Sigmoid colon (tissue), 7 donors: ENCODE measurements around the gene ZNF619. TPM values are rescaled to one million over a fixed set of nuclear protein-coding genes. Genes with fewer than 3 reads are reported as not detected.
A peak's percentile ranks its signal among the peaks of the same experiment; 100 is the strongest.

Experiments used
- DNase-seq: peaks from one replicate; pipeline ENCODE4 v3.0.0-alpha.2; 2019
- H3K27ac ChIP-seq, 4 donors: fragments of 200-600 bp; sonication (generic); one replicate each; pipeline ENCODE4 v1.5.1; 2016 to 2019; ENCODE audit warnings: mild to moderate bottlenecking in 1 of 4
- H3K27me3 ChIP-seq, 3 donors: fragments of 200-600 bp; sonication (generic); one replicate each; pipeline ENCODE4 v1.5.1; 2019; ENCODE audit warnings: mild to moderate bottlenecking in 1 of 3
- H3K36me3 ChIP-seq, 4 donors: fragments of 200-600 bp; sonication (generic); one replicate each; pipeline ENCODE4 v1.5.1; 2016 to 2019
- H3K4me1 ChIP-seq, 4 donors: fragments of 200-600 bp; sonication (generic); one replicate each; pipeline ENCODE4 v1.5.1; 2017 to 2019
- H3K4me3 ChIP-seq, 4 donors: fragments of 200-600 bp; sonication (generic); one replicate each; pipeline ENCODE4 v1.5.1; 2017 to 2019; ENCODE audit warnings: mild to moderate bottlenecking in 2 of 4, moderate library complexity in 1 of 4
- H3K9me3 ChIP-seq, 4 donors: fragments of 200-600 bp in 3 of 4; sonication (generic) in 3 of 4; one replicate each; pipeline versions ENCODE4 v1.5.1 to v1.6.1; 2013 to 2019
- EP300 ChIP-seq, 4 donors: sonication (generic); formaldehyde crosslinking; IDR thresholded peaks; one replicate each; pipeline ENCODE4 v1.6.1; 2017; ENCODE audit warnings: antibody characterized with exemption in 4 of 4
- POLR2A ChIP-seq, 2 donors: fragments of 450-650 bp; IDR thresholded peaks; one replicate each; pipeline ENCODE4 v1.6.1; 2016; ENCODE audit warnings: antibody characterized with exemption in 2 of 2, mild to moderate bottlenecking in 2 of 2, moderate library complexity in 2 of 2
- POLR2AphosphoS5 ChIP-seq, 4 donors: sonication (generic); formaldehyde crosslinking; IDR thresholded peaks; one replicate each; pipeline ENCODE4 v1.6.1; 2017; ENCODE audit warnings: antibody characterized with exemption in 4 of 4
- WGBS, 2 donors: extraction: QIAGEN DNeasy Blood & Tissue Kit; methylation state at CpG; one replicate each; pipeline ENCODE4 v1.1.7; 2013; 5-methylcytosine and 5-hydroxymethylcytosine counted together
- intact Hi-C: fragments of 100-400 bp; cut with DNase I; formaldehyde crosslinking; loops from one replicate; pipeline ENCODE4 v1.15.1; 2023
- polyA plus RNA-seq, 3 donors: library from polyadenylated mRNA; stranded (reverse); fragments of 200-250 nt; gene quantifications; one replicate each; pipeline ENCODE4 v1.2.3, GENCODE V29; 2013
- total RNA-seq, 4 donors: library from RNA; depleted of rRNA; stranded (reverse); fragments of >200 nt; gene quantifications; one replicate each; pipeline ENCODE4 v1.1.0, GENCODE V29; 2016
- TF ChIP-seq, protein P1 (sequence below), 4 experiments: fragments of 450-650 bp in 3 of 4; fragments of 200-600 bp in 1 of 4; IDR thresholded peaks; one replicate each; pipeline ENCODE4 v1.5.1; 2016 to 2019; ENCODE audit warnings: antibody characterized with exemption in 4 of 4, mild to moderate bottlenecking in 3 of 4, moderate library complexity in 2 of 4
- donor health status: healthy with polysubstance abuse.
- donor health status: Bipolar disorder and iron deficiency.
- donor health status: healthy.

Gene ZNF619
- total and polyA plus RNA-seq, 7 donors, result 1.2 to 5.1 (median 3.4) TPM

DNA sequence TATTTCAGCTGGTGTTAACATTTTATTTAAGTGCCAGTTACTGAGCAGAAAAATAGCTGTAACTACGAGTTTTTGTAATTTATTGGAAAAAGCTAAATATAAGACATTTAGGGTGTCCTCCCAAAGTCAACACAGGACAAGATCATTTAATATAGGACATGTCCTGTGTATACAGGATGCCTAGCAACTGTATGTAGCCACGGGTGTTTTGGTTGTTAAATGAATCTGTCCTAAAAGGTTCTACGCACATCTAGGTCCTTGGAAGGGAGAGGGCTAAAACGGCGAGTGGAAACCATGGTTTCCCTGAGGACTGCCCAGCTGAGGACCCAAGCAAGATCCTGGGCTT lies 47.3 kb downstream of the ZNF619 start:
- peak overlapping the region; percentile 79 to 91 (median 86) for H3K27ac ChIP-seq
- H3K4me1 ChIP-seq, result peaks cover 0 to 24% (median 10%) of the 10 kb centered on the region in 4 donors
- no peak for TF ChIP-seq POLR2AphosphoS5 (IDR thresholded peaks at IDR 0.05)
- no peak for TF ChIP-seq EP300 (IDR thresholded peaks at IDR 0.05)
- TF ChIP-seq POLR2A (IDR thresholded peaks at IDR 0.05), result no peak
- TF ChIP-seq, protein P1, sequence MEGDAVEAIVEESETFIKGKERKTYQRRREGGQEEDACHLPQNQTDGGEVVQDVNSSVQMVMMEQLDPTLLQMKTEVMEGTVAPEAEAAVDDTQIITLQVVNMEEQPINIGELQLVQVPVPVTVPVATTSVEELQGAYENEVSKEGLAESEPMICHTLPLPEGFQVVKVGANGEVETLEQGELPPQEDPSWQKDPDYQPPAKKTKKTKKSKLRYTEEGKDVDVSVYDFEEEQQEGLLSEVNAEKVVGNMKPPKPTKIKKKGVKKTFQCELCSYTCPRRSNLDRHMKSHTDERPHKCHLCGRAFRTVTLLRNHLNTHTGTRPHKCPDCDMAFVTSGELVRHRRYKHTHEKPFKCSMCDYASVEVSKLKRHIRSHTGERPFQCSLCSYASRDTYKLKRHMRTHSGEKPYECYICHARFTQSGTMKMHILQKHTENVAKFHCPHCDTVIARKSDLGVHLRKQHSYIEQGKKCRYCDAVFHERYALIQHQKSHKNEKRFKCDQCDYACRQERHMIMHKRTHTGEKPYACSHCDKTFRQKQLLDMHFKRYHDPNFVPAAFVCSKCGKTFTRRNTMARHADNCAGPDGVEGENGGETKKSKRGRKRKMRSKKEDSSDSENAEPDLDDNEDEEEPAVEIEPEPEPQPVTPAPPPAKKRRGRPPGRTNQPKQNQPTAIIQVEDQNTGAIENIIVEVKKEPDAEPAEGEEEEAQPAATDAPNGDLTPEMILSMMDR (IDR thresholded peaks at IDR 0.05), result no peak
- intact Hi-C loops, result loop anchor here (2.0 to 5.0 kb wide), 3 partner anchors 17 to 213 kb away; partner anchors contain the start of genes RPL14 and ZNF620
- H3K36me3 ChIP-seq, result peaks cover 0 to 25% (median 5%) of the 10 kb centered on the region in 4 donors
- H3K9me3 ChIP-seq, result no peaks in the 10 kb centered on the region
- WGBS, 2 donors, result 6 to 25% methylated on average over 5 of the region's 5 CpGs
- H3K27me3 ChIP-seq, result no peaks in the 10 kb centered on the region
- H3K4me3 ChIP-seq, result peak overlapping the region; percentile 64 to 88 (median 71)
- no peak for DNase-seq

DNA sequence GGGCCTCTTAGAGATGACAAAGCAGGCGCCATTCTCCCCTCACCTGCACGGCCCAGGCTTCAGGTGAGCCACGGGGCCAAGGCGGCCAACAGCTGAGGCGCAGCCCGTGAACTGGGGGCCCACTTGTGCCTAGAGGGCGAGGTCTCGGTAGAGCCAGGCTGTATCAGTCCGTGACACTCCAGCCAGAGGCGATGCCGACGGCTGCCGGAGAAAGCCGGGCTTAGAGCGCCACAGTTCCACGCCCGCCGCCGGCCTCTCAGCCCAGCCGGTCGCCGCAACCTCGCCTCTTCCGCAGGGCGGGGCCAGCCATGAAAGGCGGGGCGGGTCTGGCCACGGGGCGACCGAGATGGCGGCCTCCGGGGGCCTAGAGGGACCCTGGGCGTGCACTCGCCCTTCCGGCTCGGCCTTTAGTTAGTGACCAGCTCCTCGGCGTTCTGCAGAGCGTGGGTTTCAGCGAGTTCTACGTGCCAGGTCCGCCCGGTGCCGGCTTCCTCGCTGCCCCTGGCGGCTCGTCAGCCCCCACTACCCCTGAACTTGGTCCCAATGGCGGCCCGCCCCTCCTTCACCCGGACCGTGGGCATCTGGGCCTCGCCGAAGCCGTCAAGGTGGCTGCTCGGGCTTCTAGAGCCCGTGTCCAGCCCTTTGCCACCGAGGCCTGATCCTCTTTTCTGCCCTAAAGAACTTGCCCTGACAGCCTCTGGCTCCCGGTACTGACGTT lies 47.8 kb downstream of the ZNF619 start, which contains the start of gene ZNF621:
Gene ZNF621, plus strand, starts transcription at position 393 of the 718 bp plus-strand sequence. CDS start 881 bp downstream, outside the sequence.
- Histone ChIP-seq H3K36me3 (peaks cover 2 to 30% (median 7%) of the 10 kb centered on the region in 4 donors), H3K4me3 (peak within 1 kb of the TSS; percentile 64 to 88 (median 71)), H3K27me3 (no peaks in the 10 kb centered on the region), H3K9me3 (no peaks in the 10 kb centered on the region), H3K27ac (peak within 1 kb of the TSS; percentile 79 to 91 (median 86)), H3K4me1 (peaks cover 0 to 24% (median 10%) of the 10 kb centered on the region in 4 donors)
- peak; percentile 94 for DNase-seq
- intact Hi-C loops, result loop anchor here (1.0 to 5.0 kb wide), 4 partner anchors 18 to 214 kb away; partner anchors contain the start of genes RPL14, ZNF619 and ZNF620
- WGBS, 2 donors, result 1% methylated on average over 59 of the region's 59 CpGs
- peak; percentile 86 to 95 (median 91) for TF ChIP-seq POLR2AphosphoS5 (IDR thresholded peaks at IDR 0.05)
- TF ChIP-seq POLR2A (IDR thresholded peaks at IDR 0.05), result peak; percentile 64 to 85
- TF ChIP-seq, protein P1 (IDR thresholded peaks at IDR 0.05), result no peak

DNA sequence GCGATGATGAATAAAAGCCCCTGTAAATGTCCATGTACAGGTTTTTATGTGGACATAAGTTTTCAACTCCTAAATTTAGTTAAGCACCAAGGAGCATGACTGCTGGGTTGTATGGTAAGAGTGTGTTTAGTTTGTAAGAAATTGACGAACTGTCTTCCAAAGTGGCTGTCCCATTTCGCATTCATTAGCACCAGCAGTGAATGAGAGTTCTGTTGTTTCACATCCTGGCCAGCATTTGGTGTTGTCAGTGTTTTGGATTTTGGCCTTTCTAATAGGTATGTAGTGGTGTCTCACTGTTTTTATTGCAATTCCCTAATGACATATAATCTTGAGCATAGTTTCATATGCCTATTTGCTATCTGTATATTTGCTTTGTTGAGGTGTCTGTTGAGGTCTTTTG lies 51.5 kb downstream of the ZNF619 start:
- DNase-seq, result no peak
- Histone ChIP-seq H3K4me3 (no peak overlapping the region), H3K27me3 (no peaks in the 10 kb centered on the region), H3K9me3 (peaks cover 0 to 8% (median 4%) of the 10 kb centered on the region in 4 donors), H3K27ac (no peak overlapping the region), H3K36me3 (peaks cover 14 to 67% (median 41%) of the 10 kb centered on the region in 4 donors), H3K4me1 (peaks cover 0 to 24% (median 10%) of the 10 kb centered on the region in 4 donors)
- WGBS, 2 donors, result 96 to 97% methylated on average over 3 of the region's 3 CpGs
- TF ChIP-seq POLR2A (IDR thresholded peaks at IDR 0.05), result no peak
- TF ChIP-seq POLR2AphosphoS5 (IDR thresholded peaks at IDR 0.05), result no peak
- no peak for TF ChIP-seq EP300 (IDR thresholded peaks at IDR 0.05)
- TF ChIP-seq, protein P1 (IDR thresholded peaks at IDR 0.05), result no peak
- intact Hi-C loops, result no loop called here

DNA sequence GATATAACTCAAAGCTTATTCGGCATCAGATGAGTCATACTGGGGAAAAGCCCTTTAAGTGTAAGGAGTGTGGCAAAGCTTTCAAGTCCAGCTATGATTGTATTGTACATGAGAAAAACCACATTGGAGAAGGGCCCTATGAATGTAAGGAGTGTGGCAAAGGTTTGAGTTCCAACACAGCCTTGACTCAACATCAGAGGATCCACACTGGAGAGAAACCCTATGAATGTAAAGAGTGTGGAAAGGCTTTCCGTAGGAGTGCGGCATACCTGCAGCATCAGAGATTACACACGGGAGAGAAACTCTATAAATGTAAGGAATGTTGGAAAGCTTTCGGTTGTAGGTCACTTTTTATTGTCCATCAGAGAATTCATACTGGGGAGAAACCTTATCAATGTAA lies 55.3 kb downstream of the ZNF619 start:
- TF ChIP-seq, protein P1 (IDR thresholded peaks at IDR 0.05), result no peak
- TF ChIP-seq EP300 (IDR thresholded peaks at IDR 0.05), result no peak
- no peak for TF ChIP-seq POLR2AphosphoS5 (IDR thresholded peaks at IDR 0.05)
- TF ChIP-seq POLR2A (IDR thresholded peaks at IDR 0.05), result no peak
- intact Hi-C loops, result no loop called here
- peaks cover 20 to 91% (median 46%) of the 10 kb centered on the region in 4 donors for H3K36me3 ChIP-seq

More for the DNA sequence above, 55.3 kb downstream of the ZNF619 start:
- Histone ChIP-seq H3K4me3 (no peak overlapping the region), H3K27me3 (no peaks in the 10 kb centered on the region), H3K9me3 (peaks cover 0 to 8% (median 4%) of the 10 kb centered on the region in 4 donors), H3K4me1 (no peaks in the 10 kb centered on the region), H3K27ac (no peak overlapping the region)
- 97 to 98% methylated on average over 5 of the region's 5 CpGs for WGBS, 2 donors
- no peak for DNase-seq
